Sigmoid colon (tissue), 4 donors: ENCODE measurements around the gene BHMT.

ENCODE experiments used
- EP300 ChIP-seq, 4 donors: sonication (generic); formaldehyde crosslinking; IDR thresholded peaks; one replicate each; pipeline ENCODE4 v1.6.1; 2017; ENCODE audit warnings: antibody characterized with exemption in 4 of 4
- POLR2A ChIP-seq, 2 donors: fragments of 450-650 bp; IDR thresholded peaks; one replicate each; pipeline ENCODE4 v1.6.1; 2016; ENCODE audit warnings: antibody characterized with exemption in 2 of 2, mild to moderate bottlenecking in 2 of 2, moderate library complexity in 2 of 2
- POLR2AphosphoS5 ChIP-seq, 4 donors: sonication (generic); formaldehyde crosslinking; IDR thresholded peaks; one replicate each; pipeline ENCODE4 v1.6.1; 2017; ENCODE audit warnings: antibody characterized with exemption in 4 of 4
- TF ChIP-seq, protein P1 (sequence below), 4 experiments: fragments of 450-650 bp in 3 of 4; fragments of 200-600 bp in 1 of 4; IDR thresholded peaks; one replicate each; pipeline ENCODE4 v1.5.1; 2016 to 2019; ENCODE audit warnings: antibody characterized with exemption in 4 of 4, mild to moderate bottlenecking in 3 of 4, moderate library complexity in 2 of 4

DNA sequence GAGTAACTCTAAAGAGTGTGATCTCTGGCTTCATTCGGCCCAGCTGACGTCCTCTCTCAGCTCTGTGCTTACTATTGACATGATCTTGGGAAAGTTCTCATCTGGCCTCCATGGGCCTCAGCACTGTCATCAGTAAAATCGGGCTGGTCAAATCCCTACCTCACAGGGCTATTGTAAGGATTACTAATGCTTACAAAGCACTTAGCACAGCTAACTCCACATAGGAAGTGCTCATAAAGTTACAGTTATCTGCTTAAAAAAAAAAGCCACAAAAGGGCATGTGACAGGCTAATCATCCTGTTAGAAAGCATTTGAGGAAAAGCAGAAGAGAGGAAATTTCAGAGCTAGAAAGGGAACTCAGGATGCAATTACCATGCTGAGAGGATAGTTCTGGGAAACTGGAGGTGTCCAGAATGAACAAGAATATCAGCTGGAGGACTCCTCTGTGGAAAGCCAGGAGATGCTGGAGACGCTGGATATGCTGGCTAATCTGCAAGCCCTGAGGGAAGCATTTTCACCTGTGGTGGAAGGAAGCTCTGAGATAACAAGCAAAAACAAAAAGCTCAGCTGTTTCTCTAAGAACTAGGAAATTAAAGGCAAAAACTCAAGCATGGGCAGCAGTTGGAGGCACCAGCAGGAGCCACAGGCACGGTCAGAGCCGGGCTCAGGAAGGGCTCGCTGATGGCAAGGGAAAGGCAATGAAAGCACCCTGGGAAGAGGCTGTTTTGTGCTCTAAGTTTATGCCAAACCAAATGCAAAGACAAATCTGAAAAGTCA is 4.4 kb upstream of the BHMT start:
- TF ChIP-seq POLR2A (IDR thresholded peaks at IDR 0.05) (no peak), EP300 (IDR thresholded peaks at IDR 0.05) (no peak), POLR2AphosphoS5 (IDR thresholded peaks at IDR 0.05) (no peak)
- TF ChIP-seq, protein P1, sequence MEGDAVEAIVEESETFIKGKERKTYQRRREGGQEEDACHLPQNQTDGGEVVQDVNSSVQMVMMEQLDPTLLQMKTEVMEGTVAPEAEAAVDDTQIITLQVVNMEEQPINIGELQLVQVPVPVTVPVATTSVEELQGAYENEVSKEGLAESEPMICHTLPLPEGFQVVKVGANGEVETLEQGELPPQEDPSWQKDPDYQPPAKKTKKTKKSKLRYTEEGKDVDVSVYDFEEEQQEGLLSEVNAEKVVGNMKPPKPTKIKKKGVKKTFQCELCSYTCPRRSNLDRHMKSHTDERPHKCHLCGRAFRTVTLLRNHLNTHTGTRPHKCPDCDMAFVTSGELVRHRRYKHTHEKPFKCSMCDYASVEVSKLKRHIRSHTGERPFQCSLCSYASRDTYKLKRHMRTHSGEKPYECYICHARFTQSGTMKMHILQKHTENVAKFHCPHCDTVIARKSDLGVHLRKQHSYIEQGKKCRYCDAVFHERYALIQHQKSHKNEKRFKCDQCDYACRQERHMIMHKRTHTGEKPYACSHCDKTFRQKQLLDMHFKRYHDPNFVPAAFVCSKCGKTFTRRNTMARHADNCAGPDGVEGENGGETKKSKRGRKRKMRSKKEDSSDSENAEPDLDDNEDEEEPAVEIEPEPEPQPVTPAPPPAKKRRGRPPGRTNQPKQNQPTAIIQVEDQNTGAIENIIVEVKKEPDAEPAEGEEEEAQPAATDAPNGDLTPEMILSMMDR (IDR thresholded peaks at IDR 0.05), result no peak
